IMR-90 (cell line): ENCODE measurements around the gene REEP2. TPM values are rescaled to one million over a fixed set of nuclear protein-coding genes. Genes with fewer than 3 reads are reported as not detected.

Experiments
- ATAC-seq: fragments of 200-7000 bp; cut with Tn5 transposase; 2 replicates; pipeline ENCODE4 v1.9.1; 2020; ENCODE audit warnings: low read depth, mild to moderate bottlenecking, moderate library complexity
- BruUV-seq: library from RNA; stranded (reverse); fragments of 400-500 nt; replicated peaks from 2 replicates; lab custom pipeline; 2021; lab: Mats Ljungman, UMichigan
- CTCF ChIA-PET: fragments of 300-600 bp; formaldehyde crosslinking; extraction: SDS; loops from one replicate; lab custom pipeline; 2021; ENCODE audit warnings: antibody characterized with exemption; lab: Yijun Ruan, JAX
- POLR2A ChIA-PET: fragments of 300-600 bp; sonication (Branson Sonifier 250); formaldehyde crosslinking; loops from one replicate; lab custom pipeline; 2022; ENCODE audit warnings: antibody characterized with exemption; ENCODE audit not compliant: unreplicated experiment; lab: Charles Lee
- DNase-seq: peaks from one replicate; pipeline ENCODE4 v3.0.0; 2013
- H2AFZ ChIP-seq: replicated peaks from 2 replicates; pipeline ENCODE3; 2013; ENCODE audit warnings: low read length, mild to moderate bottlenecking; ENCODE audit not compliant: poor library complexity
- H2AK5ac ChIP-seq: 2 replicates; pipeline ENCODE4 v1.6.1; 2013; ENCODE audit warnings: low read depth, low read length, inconsistent platforms
- H2AK9ac ChIP-seq: replicated peaks from 2 replicates; pipeline ENCODE3; 2013; ENCODE audit warnings: mild to moderate bottlenecking, low read depth, low read length, moderate library complexity; ENCODE audit not compliant: poor library complexity
- H2BK120ac ChIP-seq: 2 replicates; pipeline ENCODE4 v1.6.1; 2013; ENCODE audit warnings: low read depth, low read length, inconsistent platforms
- H2BK15ac ChIP-seq: 3 replicates; pipeline ENCODE4 v1.6.1; 2013; ENCODE audit warnings: low read depth, low read length, inconsistent platforms
- H2BK20ac ChIP-seq: 2 replicates; pipeline ENCODE4 v1.6.1; 2013; ENCODE audit warnings: low read depth, mild to moderate bottlenecking, inconsistent platforms, low read length, moderate library complexity
- H2BK5ac ChIP-seq: 2 replicates; pipeline ENCODE4 v1.6.1; 2013; ENCODE audit warnings: mild to moderate bottlenecking, low read depth, low read length, inconsistent platforms; ENCODE audit not compliant: poor library complexity, severe bottlenecking
- H3K14ac ChIP-seq: replicated peaks from 2 replicates; pipeline ENCODE4 v1.6.1; 2013; ENCODE audit warnings: low read depth, low read length, inconsistent platforms
- H3K18ac ChIP-seq: 2 replicates; pipeline ENCODE4 v1.6.1; 2013; ENCODE audit warnings: low read depth, low read length, control low read depth
- H3K23ac ChIP-seq: 2 replicates; pipeline ENCODE4 v1.6.1; 2013; ENCODE audit warnings: low read depth, low read length, inconsistent platforms
- H3K27ac ChIP-seq: 2 replicates; pipeline ENCODE4 v1.5.1; 2013; ENCODE audit warnings: mild to moderate bottlenecking, control low read depth, low read length; ENCODE audit not compliant: insufficient read depth
- H3K27me3 ChIP-seq: 2 replicates; pipeline ENCODE4 v1.6.1; 2013; ENCODE audit warnings: low read length; ENCODE audit not compliant: control insufficient read depth, insufficient read depth
- H3K36me3 ChIP-seq: 2 replicates; pipeline ENCODE4 v1.6.1; 2013; ENCODE audit warnings: low read length, mixed read lengths; ENCODE audit not compliant: control insufficient read depth, insufficient read depth
- H3K4ac ChIP-seq: 2 replicates; pipeline ENCODE4 v1.6.1; 2013; ENCODE audit warnings: low read depth, low read length, inconsistent platforms
- H3K4me1 ChIP-seq: 2 replicates; pipeline ENCODE4 v1.6.1; 2013; ENCODE audit warnings: low read length, mixed read lengths; ENCODE audit not compliant: control insufficient read depth, insufficient read depth
- H3K4me2 ChIP-seq: 2 replicates; pipeline ENCODE4 v1.6.1; 2013; ENCODE audit warnings: low read depth, mild to moderate bottlenecking, control low read depth, low read length, moderate library complexity
- H3K4me3 ChIP-seq: 2 replicates; pipeline ENCODE4 v1.5.1; 2013; ENCODE audit warnings: low read depth, mild to moderate bottlenecking, control low read depth, low read length, moderate library complexity; ENCODE audit not compliant: insufficient read depth
- H3K56ac ChIP-seq: 2 replicates; pipeline ENCODE4 v1.6.1; 2013; ENCODE audit warnings: low read length, inconsistent platforms; ENCODE audit not compliant: insufficient read depth; ENCODE audit errors: extremely low read depth
- H3K79me1 ChIP-seq, 2 experiments: 2 replicates each; pipeline ENCODE4 v1.6.1; 2013; ENCODE audit warnings: low read length in 2 of 2, inconsistent platforms in 1 of 2, low read depth in 1 of 2
- H3K9ac ChIP-seq: 2 replicates; pipeline ENCODE4 v1.6.1; 2013; ENCODE audit warnings: low read depth, low read length, control low read depth
- H3K9me1 ChIP-seq: 2 replicates; pipeline ENCODE4 v1.6.1; 2013; ENCODE audit warnings: low read length, inconsistent platforms; ENCODE audit not compliant: insufficient read depth
- H3K9me3 ChIP-seq: 2 replicates; pipeline ENCODE4 v1.6.1; 2013; ENCODE audit warnings: low read length; ENCODE audit not compliant: control insufficient read depth, insufficient read depth
- H4K20me1 ChIP-seq: 2 replicates; pipeline ENCODE4 v1.6.1; 2013; ENCODE audit warnings: low read length, inconsistent platforms; ENCODE audit not compliant: insufficient read depth
- H4K5ac ChIP-seq: 2 replicates; pipeline ENCODE4 v1.6.1; 2013; ENCODE audit warnings: mild to moderate bottlenecking, low read depth, low read length, control low read depth
- H4K8ac ChIP-seq, 2 experiments: 2 replicates each; pipeline ENCODE4 v1.6.1; 2013; ENCODE audit warnings: low read depth in 2 of 2, low read length in 2 of 2, control low read depth in 1 of 2, inconsistent platforms in 1 of 2
- H4K91ac ChIP-seq: 2 replicates; pipeline ENCODE4 v1.6.1; 2013; ENCODE audit warnings: low read depth, low read length, inconsistent platforms; ENCODE audit not compliant: insufficient read depth
- MXI1 ChIP-seq: IDR thresholded peaks from 2 replicates; pipeline ENCODE4 v1.6.1; 2012; ENCODE audit warnings: low read depth, mild to moderate bottlenecking, low read length, moderate library complexity, borderline replicate concordance
- RAD21 ChIP-seq: IDR thresholded peaks from 2 replicates; pipeline ENCODE4 v1.6.1; 2012; ENCODE audit warnings: low read length, improper control_type of control experiment
- WGBS, 2 experiments: methylation state at CpG; one replicate each; pipeline versions ENCODE4 v1.1.5 to v1.1.7; 2013; ENCODE audit warnings: missing lambda C conversion rate in 2 of 2; ENCODE audit not compliant: insufficient read length in 1 of 2; ENCODE audit errors: extremely low coverage in 2 of 2; 5-methylcytosine and 5-hydroxymethylcytosine counted together
- dilution Hi-C: fragments of 300-500 bp; cut with HindIII; formaldehyde crosslinking; loops from one replicate; pipeline ENCODE4 v1.14.3; 2018; ENCODE audit warnings: low sequenced_read_pairs; ENCODE audit not compliant: unreplicated experiment
- in situ Hi-C: fragments of 300-500 bp; cut with MboI; formaldehyde crosslinking; loops from 3 replicates; pipeline ENCODE4 v1.14.3; 2019; ENCODE audit warnings: low sequenced_read_pairs, inconsistent platforms, mixed read lengths
- intact Hi-C: fragments of 100-400 bp; cut with micrococcal nuclease; formaldehyde crosslinking; loops from 2 replicates; pipeline ENCODE4 v1.10.0; 2022
- polyA plus RNA-seq, 3 experiments: library from polyadenylated mRNA; depleted of rRNA; stranded (reverse); fragments of >200 nt; gene quantifications; 2 replicates each; pipeline ENCODE4 v1.2.3, GENCODE V29; 2012; ENCODE audit warnings: low replicate concordance in 1 of 3
- total RNA-seq: library from RNA; depleted of rRNA; stranded (reverse); fragments of >200 nt; gene quantifications from 2 replicates; pipeline ENCODE4 v1.2.3, GENCODE V29; 2012

The REEP2 gene
- total and polyA plus RNA-seq, 2 of the 4 experiments (the other 2 are of a cell fraction), result 12.4 to 17.0 TPM

DNA sequence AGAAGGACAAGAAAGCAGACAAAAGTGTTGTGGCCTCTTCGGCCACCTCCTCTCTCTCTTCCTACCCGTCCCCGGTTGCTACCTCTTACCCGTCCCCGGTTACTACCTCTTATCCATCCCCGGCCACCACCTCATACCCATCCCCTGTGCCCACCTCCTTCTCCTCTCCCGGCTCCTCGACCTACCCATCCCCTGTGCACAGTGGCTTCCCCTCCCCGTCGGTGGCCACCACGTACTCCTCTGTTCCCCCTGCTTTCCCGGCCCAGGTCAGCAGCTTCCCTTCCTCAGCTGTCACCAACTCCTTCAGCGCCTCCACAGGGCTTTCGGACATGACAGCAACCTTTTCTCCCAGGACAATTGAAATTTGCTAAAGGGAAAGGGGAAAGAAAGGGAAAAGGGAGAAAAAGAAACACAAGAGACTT lies 28.9 kb downstream of the REEP2 start:
- Histone ChIP-seq H3K27ac (no peak overlapping the region), H3K36me3 (peaks cover 18% of the 10 kb centered on the region), H3K56ac (no peak overlapping the region), H3K9me3 (no peaks in the 10 kb centered on the region), H3K4me2 (peak overlapping the region; percentile 75), H3K9me1 (peaks cover 23% of the 10 kb centered on the region), H2AK5ac (no peak overlapping the region), H2AFZ (no peak overlapping the region), H4K8ac (no peak overlapping the region), H3K27me3 (no peaks in the 10 kb centered on the region), H4K5ac (no peak overlapping the region), H3K4me1 (peaks cover 12% of the 10 kb centered on the region; the same call in 1 of the 2 replicates), H2BK5ac (no peak overlapping the region), H2BK15ac (no peak overlapping the region), H4K91ac (no peak overlapping the region), H2BK120ac (no peak overlapping the region), H3K23ac (peak overlapping the region; percentile 22; the same call in 1 of the 2 replicates), H2BK20ac (no peak overlapping the region), H2AK9ac (peak overlapping the region; percentile 56), H3K18ac (no peak overlapping the region), H3K4me3 (peak overlapping the region; percentile 66; the same call in 1 of the 2 replicates), H3K79me1 (peaks cover 13 to 38% of the 10 kb centered on the region in 2 experiments), H3K4ac (no peak overlapping the region), H3K14ac (no peak overlapping the region), H4K20me1 (peaks cover 56% of the 10 kb centered on the region), H3K9ac (no peak overlapping the region)
- TSS peak; percentile 44 for BruUV-seq
- ATAC-seq (no peak), DNase-seq (no peak)
- TF ChIP-seq MXI1 (no peak), RAD21 (no peak)
- dilution Hi-C loops (no loop called here), in situ Hi-C loops (no loop called here), intact Hi-C loops (no loop called here)
- POLR2A ChIA-PET, result no interaction called here
- WGBS, 2 experiments, result 83% methylated on average over 10 of the region's 14 CpGs; no CpG with 5 or more reads in 1 of the 2 experiments
- CTCF ChIA-PET, result interaction anchor here (0.7 kb wide), 1 partner anchor 18 kb away, joined by 3 read pairs; no protein-coding TSS in a partner anchor
